IMR-90 (cell line): ENCODE results near the gene SMARCC2. TPM values are rescaled to one million over a fixed set of nuclear protein-coding genes. Genes with fewer than 3 reads are reported as not detected.

Experiments
- ATAC-seq: fragments of 200-7000 bp; cut with Tn5 transposase; 2 replicates; pipeline ENCODE4 v1.9.1; 2020; ENCODE audit warnings: low read depth, mild to moderate bottlenecking, moderate library complexity
- BruUV-seq: library from RNA; stranded (reverse); fragments of 400-500 nt; replicated peaks from 2 replicates; lab custom pipeline; 2021; lab: Mats Ljungman, UMichigan
- CTCF ChIA-PET: fragments of 300-600 bp; formaldehyde crosslinking; extraction: SDS; loops from one replicate; lab custom pipeline; 2021; ENCODE audit warnings: antibody characterized with exemption; lab: Yijun Ruan, JAX
- POLR2A ChIA-PET: fragments of 300-600 bp; sonication (Branson Sonifier 250); formaldehyde crosslinking; loops from one replicate; lab custom pipeline; 2022; ENCODE audit warnings: antibody characterized with exemption; ENCODE audit not compliant: unreplicated experiment; lab: Charles Lee
- DNase-seq: peaks from one replicate; pipeline ENCODE4 v3.0.0; 2013
- H2AFZ ChIP-seq: replicated peaks from 2 replicates; pipeline ENCODE3; 2013; ENCODE audit warnings: low read length, mild to moderate bottlenecking; ENCODE audit not compliant: poor library complexity
- H2AK5ac ChIP-seq: 2 replicates; pipeline ENCODE4 v1.6.1; 2013; ENCODE audit warnings: low read depth, low read length, inconsistent platforms
- H2AK9ac ChIP-seq: replicated peaks from 2 replicates; pipeline ENCODE3; 2013; ENCODE audit warnings: mild to moderate bottlenecking, low read depth, low read length, moderate library complexity; ENCODE audit not compliant: poor library complexity
- H2BK120ac ChIP-seq: 2 replicates; pipeline ENCODE4 v1.6.1; 2013; ENCODE audit warnings: low read depth, low read length, inconsistent platforms
- H2BK15ac ChIP-seq: 3 replicates; pipeline ENCODE4 v1.6.1; 2013; ENCODE audit warnings: low read depth, low read length, inconsistent platforms
- H2BK20ac ChIP-seq: 2 replicates; pipeline ENCODE4 v1.6.1; 2013; ENCODE audit warnings: low read depth, mild to moderate bottlenecking, inconsistent platforms, low read length, moderate library complexity
- H2BK5ac ChIP-seq: 2 replicates; pipeline ENCODE4 v1.6.1; 2013; ENCODE audit warnings: mild to moderate bottlenecking, low read depth, low read length, inconsistent platforms; ENCODE audit not compliant: poor library complexity, severe bottlenecking
- H3K14ac ChIP-seq: replicated peaks from 2 replicates; pipeline ENCODE4 v1.6.1; 2013; ENCODE audit warnings: low read depth, low read length, inconsistent platforms
- H3K18ac ChIP-seq: 2 replicates; pipeline ENCODE4 v1.6.1; 2013; ENCODE audit warnings: low read depth, low read length, control low read depth
- H3K23ac ChIP-seq: 2 replicates; pipeline ENCODE4 v1.6.1; 2013; ENCODE audit warnings: low read depth, low read length, inconsistent platforms
- H3K27ac ChIP-seq: 2 replicates; pipeline ENCODE4 v1.5.1; 2013; ENCODE audit warnings: mild to moderate bottlenecking, control low read depth, low read length; ENCODE audit not compliant: insufficient read depth
- H3K27me3 ChIP-seq: 2 replicates; pipeline ENCODE4 v1.6.1; 2013; ENCODE audit warnings: low read length; ENCODE audit not compliant: control insufficient read depth, insufficient read depth
- H3K36me3 ChIP-seq: 2 replicates; pipeline ENCODE4 v1.6.1; 2013; ENCODE audit warnings: low read length, mixed read lengths; ENCODE audit not compliant: control insufficient read depth, insufficient read depth
- H3K4ac ChIP-seq: 2 replicates; pipeline ENCODE4 v1.6.1; 2013; ENCODE audit warnings: low read depth, low read length, inconsistent platforms
- H3K4me1 ChIP-seq: 2 replicates; pipeline ENCODE4 v1.6.1; 2013; ENCODE audit warnings: low read length, mixed read lengths; ENCODE audit not compliant: control insufficient read depth, insufficient read depth
- H3K4me2 ChIP-seq: 2 replicates; pipeline ENCODE4 v1.6.1; 2013; ENCODE audit warnings: low read depth, mild to moderate bottlenecking, control low read depth, low read length, moderate library complexity
- H3K4me3 ChIP-seq: 2 replicates; pipeline ENCODE4 v1.5.1; 2013; ENCODE audit warnings: low read depth, mild to moderate bottlenecking, control low read depth, low read length, moderate library complexity; ENCODE audit not compliant: insufficient read depth
- H3K56ac ChIP-seq: 2 replicates; pipeline ENCODE4 v1.6.1; 2013; ENCODE audit warnings: low read length, inconsistent platforms; ENCODE audit not compliant: insufficient read depth; ENCODE audit errors: extremely low read depth
- H3K79me1 ChIP-seq, 2 experiments: 2 replicates each; pipeline ENCODE4 v1.6.1; 2013; ENCODE audit warnings: low read length in 2 of 2, inconsistent platforms in 1 of 2, low read depth in 1 of 2
- H3K9ac ChIP-seq: 2 replicates; pipeline ENCODE4 v1.6.1; 2013; ENCODE audit warnings: low read depth, low read length, control low read depth
- H3K9me1 ChIP-seq: 2 replicates; pipeline ENCODE4 v1.6.1; 2013; ENCODE audit warnings: low read length, inconsistent platforms; ENCODE audit not compliant: insufficient read depth
- H3K9me3 ChIP-seq: 2 replicates; pipeline ENCODE4 v1.6.1; 2013; ENCODE audit warnings: low read length; ENCODE audit not compliant: control insufficient read depth, insufficient read depth
- H4K20me1 ChIP-seq: 2 replicates; pipeline ENCODE4 v1.6.1; 2013; ENCODE audit warnings: low read length, inconsistent platforms; ENCODE audit not compliant: insufficient read depth
- H4K5ac ChIP-seq: 2 replicates; pipeline ENCODE4 v1.6.1; 2013; ENCODE audit warnings: mild to moderate bottlenecking, low read depth, low read length, control low read depth
- H4K8ac ChIP-seq, 2 experiments: 2 replicates each; pipeline ENCODE4 v1.6.1; 2013; ENCODE audit warnings: low read depth in 2 of 2, low read length in 2 of 2, control low read depth in 1 of 2, inconsistent platforms in 1 of 2
- H4K91ac ChIP-seq: 2 replicates; pipeline ENCODE4 v1.6.1; 2013; ENCODE audit warnings: low read depth, low read length, inconsistent platforms; ENCODE audit not compliant: insufficient read depth
- BHLHE40 ChIP-seq: fragments of 150-350 bp; IDR thresholded peaks from 2 replicates; pipeline ENCODE4 v1.6.1; 2016; ENCODE audit warnings: mild to moderate bottlenecking, low read depth, low read length
- CEBPB ChIP-seq: IDR thresholded peaks from 2 replicates; pipeline ENCODE4 v1.6.1; 2012; ENCODE audit warnings: low read depth, low read length, improper control_type of control experiment
- CHD1 ChIP-seq: IDR thresholded peaks from 2 replicates; pipeline ENCODE4 v1.6.1; 2012; ENCODE audit warnings: low read depth, low read length, improper control_type of control experiment
- CTCF ChIP-seq: conservative IDR thresholded peaks from 2 replicates; pipeline ENCODE4 v1.5.1; 2012; ENCODE audit warnings: mild to moderate bottlenecking, low read depth, low read length, improper control_type of control experiment
- ELK1 ChIP-seq: fragments of 150-350 bp; IDR thresholded peaks from 2 replicates; pipeline ENCODE4 v1.6.1; 2016; ENCODE audit warnings: low read depth, mild to moderate bottlenecking, low read length, moderate library complexity, borderline replicate concordance
- FOS ChIP-seq: fragments of 150-350 bp; IDR thresholded peaks from 2 replicates; pipeline ENCODE4 v1.6.1; 2016; ENCODE audit warnings: low read depth, low read length
- MAFK ChIP-seq: IDR thresholded peaks from 2 replicates; pipeline ENCODE4 v1.6.1; 2012; ENCODE audit warnings: low read depth, low read length, improper control_type of control experiment
- MAZ ChIP-seq: IDR thresholded peaks from 2 replicates; pipeline ENCODE4 v1.6.1; 2012; ENCODE audit warnings: low read depth, mild to moderate bottlenecking, low read length, improper control_type of control experiment, moderate library complexity, borderline replicate concordance
- MXI1 ChIP-seq: IDR thresholded peaks from 2 replicates; pipeline ENCODE4 v1.6.1; 2012; ENCODE audit warnings: low read depth, mild to moderate bottlenecking, low read length, moderate library complexity, borderline replicate concordance
- NFE2L2 ChIP-seq: fragments of 150-350 bp; IDR thresholded peaks from 2 replicates; pipeline ENCODE4 v1.6.1; 2016; ENCODE audit warnings: low read depth, mild to moderate bottlenecking, low read length
- POLR2A ChIP-seq: IDR thresholded peaks from 2 replicates; pipeline ENCODE4 v1.6.1; 2012; ENCODE audit warnings: mild to moderate bottlenecking, low read depth, low read length
- RAD21 ChIP-seq: IDR thresholded peaks from 2 replicates; pipeline ENCODE4 v1.6.1; 2012; ENCODE audit warnings: low read length, improper control_type of control experiment
- RCOR1 ChIP-seq: IDR thresholded peaks from 2 replicates; pipeline ENCODE4 v1.6.1; 2012; ENCODE audit warnings: mild to moderate bottlenecking, low read length, improper control_type of control experiment; ENCODE audit not compliant: insufficient replicate concordance
- RFX5 ChIP-seq: IDR thresholded peaks from 2 replicates; pipeline ENCODE4 v1.8.0; 2012; ENCODE audit warnings: low read depth, mild to moderate bottlenecking, low read length, moderate library complexity
- SMC3 ChIP-seq: fragments of 150-350 bp; IDR thresholded peaks from 2 replicates; pipeline ENCODE4 v1.6.1; 2016; ENCODE audit warnings: low read depth, mild to moderate bottlenecking, antibody characterized with exemption, low read length, moderate library complexity
- USF2 ChIP-seq: fragments of 150-350 bp; IDR thresholded peaks from 2 replicates; pipeline ENCODE4 v1.6.1; 2017; ENCODE audit warnings: mild to moderate bottlenecking, antibody characterized with exemption, low read length, low read depth
- WGBS, 2 experiments: methylation state at CpG; one replicate each; pipeline versions ENCODE4 v1.1.5 to v1.1.7; 2013; ENCODE audit warnings: missing lambda C conversion rate in 2 of 2; ENCODE audit not compliant: insufficient read length in 1 of 2; ENCODE audit errors: extremely low coverage in 2 of 2; 5-methylcytosine and 5-hydroxymethylcytosine counted together
- dilution Hi-C: fragments of 300-500 bp; cut with HindIII; formaldehyde crosslinking; loops from one replicate; pipeline ENCODE4 v1.14.3; 2018; ENCODE audit warnings: low sequenced_read_pairs; ENCODE audit not compliant: unreplicated experiment
- in situ Hi-C: fragments of 300-500 bp; cut with MboI; formaldehyde crosslinking; loops from 3 replicates; pipeline ENCODE4 v1.14.3; 2019; ENCODE audit warnings: low sequenced_read_pairs, inconsistent platforms, mixed read lengths
- intact Hi-C: fragments of 100-400 bp; cut with micrococcal nuclease; formaldehyde crosslinking; loops from 2 replicates; pipeline ENCODE4 v1.10.0; 2022
- polyA plus RNA-seq, 3 experiments: library from polyadenylated mRNA; depleted of rRNA; stranded (reverse); fragments of >200 nt; gene quantifications; 2 replicates each; pipeline ENCODE4 v1.2.3, GENCODE V29; 2012; ENCODE audit warnings: low replicate concordance in 1 of 3
- total RNA-seq: library from RNA; depleted of rRNA; stranded (reverse); fragments of >200 nt; gene quantifications from 2 replicates; pipeline ENCODE4 v1.2.3, GENCODE V29; 2012

Gene SMARCC2
- total and polyA plus RNA-seq, 2 of the 4 experiments (the other 2 are of a cell fraction), result 42.3 to 43.8 TPM

- no peak overlapping the region for H3K4me2 ChIP-seq
- no peak overlapping the region for H4K5ac ChIP-seq
- H4K8ac ChIP-seq, result no peak overlapping the region
- no peaks in the 10 kb centered on the region for H3K9me3 ChIP-seq
- no peak overlapping the region for H2AK9ac ChIP-seq
- H3K9me1 ChIP-seq, result peaks cover 14% of the 10 kb centered on the region
- H3K18ac ChIP-seq, result no peak overlapping the region
- no peak overlapping the region for H2BK120ac ChIP-seq
- H3K27me3 ChIP-seq, result no peaks in the 10 kb centered on the region
- peaks cover 15% of the 10 kb centered on the region for H4K20me1 ChIP-seq
- no peak overlapping the region for H3K14ac ChIP-seq
- H3K4me1 ChIP-seq, result peaks cover 14% of the 10 kb centered on the region
- no peak overlapping the region for H2BK15ac ChIP-seq
- no peak overlapping the region for H3K56ac ChIP-seq
- H3K36me3 ChIP-seq, result peaks cover 13% of the 10 kb centered on the region
- dilution Hi-C loops (no loop called here), intact Hi-C loops (no loop called here), in situ Hi-C loops (no loop called here)
- ATAC-seq (no peak), DNase-seq (no peak)
- no peak overlapping the region for H2BK5ac ChIP-seq
- no peak overlapping the region for H2AK5ac ChIP-seq
- no TSS peak for BruUV-seq
- ChIA-PET CTCF (interaction anchor here (0.8 kb wide), 1 partner anchor 36 kb away, joined by 3 read pairs; the partner anchor contains the start of gene ZC3H10), POLR2A (no interaction called here)
- H3K27ac ChIP-seq, result no peak overlapping the region
- no peak overlapping the region for H3K4ac ChIP-seq
- TF ChIP-seq MXI1 (no peak), CTCF (no peak), BHLHE40 (no peak), RAD21 (no peak), ELK1 (no peak), POLR2A (no peak), NFE2L2 (no peak), SMC3 (no peak), CEBPB (no peak), FOS (no peak), RCOR1 (no peak), CHD1 (no peak), USF2 (no peak), RFX5 (no peak), MAZ (no peak), MAFK (no peak)
- no peak overlapping the region for H3K23ac ChIP-seq
- H3K79me1 ChIP-seq, result peaks cover 22 to 56% of the 10 kb centered on the region in 2 experiments
- no peak overlapping the region for H2BK20ac ChIP-seq
- whole genome bisulfite sequencing, 2 experiments, result 93% methylated on average over 3 of the region's 5 CpGs; no CpG with 5 or more reads in 1 of the 2 experiments
- H4K91ac ChIP-seq, result no peak overlapping the region
- no peak overlapping the region for H3K9ac ChIP-seq
- H3K4me3 ChIP-seq, result no peak overlapping the region
- H2AFZ ChIP-seq, result no peak overlapping the region
Measured at GRCh38 chr12:56154818-56155217, 34.5 kb downstream of the SMARCC2 start.
